GM18517 (cell line): ENCODE measurements around the gene RIPK4.
"Not testable (repeated sequence)": the region's sequence is repeated elsewhere in the genome, so short reads cannot be mapped to it uniquely, and the experiment has no call there.

Experiments used
- ATAC-seq: cut with Tn5 transposase; IDR thresholded peaks from one replicate; pipeline ENCODE4 v1.9.1; 2021; ENCODE audit warnings: mild to moderate bottlenecking, moderate library complexity; ENCODE audit not compliant: unreplicated experiment

RIPK4 gene

GRCh38 chr21:41796476-41797080 is 29.7 kb upstream of the RIPK4 start:
- no peak for ATAC-seq

- ATAC-seq, result no peak
These were observed 28.9 kb upstream of the RIPK4 start for GRCh38 chr21:41795726-41796125.

GRCh38 chr21:41794600-41794999 is 27.7 kb upstream of the RIPK4 start:
- no peak for ATAC-seq

- ATAC-seq, result no peak
These were observed 25.9 kb upstream of the RIPK4 start for GRCh38 chr21:41792711-41793110.

GRCh38 chr21:41786509-41786987 is 19.7 kb upstream of the RIPK4 start:
- ATAC-seq, result no peak

- ATAC-seq, result not testable (repeated sequence)
These were observed 18.4 kb upstream of the RIPK4 start for GRCh38 chr21:41785262-41785661.

GRCh38 chr21:41784456-41785102 is 17.7 kb upstream of the RIPK4 start:
- no peak for ATAC-seq

GRCh38 chr21:41783476-41784180 is 16.8 kb upstream of the RIPK4 start:
- ATAC-seq, result no peak

- ATAC-seq, result no peak
These were observed 14.2 kb upstream of the RIPK4 start for GRCh38 chr21:41781050-41781410.

- ATAC-seq, result no peak
These were observed 13.6 kb upstream of the RIPK4 start for GRCh38 chr21:41780337-41781049.

- no peak for ATAC-seq
These were observed 12.8 kb upstream of the RIPK4 start for GRCh38 chr21:41779659-41780058.

GRCh38 chr21:41778930-41779600 is 12.2 kb upstream of the RIPK4 start:
- ATAC-seq, result no peak

- no peak for ATAC-seq
These were observed 11.3 kb upstream of the RIPK4 start for GRCh38 chr21:41777951-41778815.

- ATAC-seq, result no peak
These were observed 9.9 kb upstream of the RIPK4 start for GRCh38 chr21:41776778-41777177.

GRCh38 chr21:41775149-41775472 is 8.3 kb upstream of the RIPK4 start:
- ATAC-seq, result no peak

GRCh38 chr21:41774467-41775148 is 7.8 kb upstream of the RIPK4 start:
- no peak for ATAC-seq

GRCh38 chr21:41772351-41773080 is 5.7 kb upstream of the RIPK4 start:
- no peak for ATAC-seq

- no peak for ATAC-seq
These were observed 4.7 kb upstream of the RIPK4 start for GRCh38 chr21:41771625-41771945.
